Stimulated activated CD4-positive, alpha-beta T cell treated with anti-CD3 and anti-CD28 coated beads, Interleukin-15, amount 100 ng/mL, for 1 hour (primary cell): ENCODE data around the gene CNDP1.

Source experiments
- DNase-seq, 2 donors: peaks; one replicate each; pipeline ENCODE4 v3.0.0-alpha.2; 2020; ENCODE audit warnings: low read depth in 1 of 2, low spot score in 1 of 2

CNDP1 gene

GRCh38 chr18:74623047-74623816 is 88.9 kb downstream of the CNDP1 start:
- DNase-seq: no peak

- DNase-seq: no peak
Measured at GRCh38 chr18:74624466-74624865, 90.2 kb downstream of the CNDP1 start.

GRCh38 chr18:74625157-74625556 is 90.9 kb downstream of the CNDP1 start:
- DNase-seq: no peak

GRCh38 chr18:74626049-74626874 is 92.0 kb downstream of the CNDP1 start:
- DNase-seq: no peak

GRCh38 chr18:74630804-74631203 is 96.5 kb downstream of the CNDP1 start:
- no peak for DNase-seq

GRCh38 chr18:74631212-74631611 is 96.9 kb downstream of the CNDP1 start:
- DNase-seq: no peak

- DNase-seq: no peak
Measured at GRCh38 chr18:74631623-74632350, 97.5 kb downstream of the CNDP1 start.

GRCh38 chr18:74632351-74632679 is 98.0 kb downstream of the CNDP1 start:
- DNase-seq: no peak

- no peak for DNase-seq
Measured at GRCh38 chr18:74632856-74633255, 98.6 kb downstream of the CNDP1 start.

- DNase-seq: no peak
Measured at GRCh38 chr18:74633652-74634352, 99.5 kb downstream of the CNDP1 start.

GRCh38 chr18:74635224-74635975 is 101.1 kb downstream of the CNDP1 start:
- no peak for DNase-seq
